Activated CD4-positive, CD25-positive, alpha-beta regulatory T cell treated with anti-CD3 and anti-CD28 coated beads, Interleukin-2, amount 50 U/mL, for 72 hours (primary cell): ENCODE data around the gene CACNG6.
"Not testable (repeated sequence)": the region's sequence is repeated elsewhere in the genome, so short reads cannot be mapped to it uniquely, and the experiment has no call there.

ENCODE experiments used
- DNase-seq: peaks from one replicate; pipeline ENCODE4 v3.0.0; 2021

Gene CACNG6, protein sequence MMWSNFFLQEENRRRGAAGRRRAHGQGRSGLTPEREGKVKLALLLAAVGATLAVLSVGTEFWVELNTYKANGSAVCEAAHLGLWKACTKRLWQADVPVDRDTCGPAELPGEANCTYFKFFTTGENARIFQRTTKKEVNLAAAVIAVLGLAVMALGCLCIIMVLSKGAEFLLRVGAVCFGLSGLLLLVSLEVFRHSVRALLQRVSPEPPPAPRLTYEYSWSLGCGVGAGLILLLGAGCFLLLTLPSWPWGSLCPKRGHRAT

DNA sequence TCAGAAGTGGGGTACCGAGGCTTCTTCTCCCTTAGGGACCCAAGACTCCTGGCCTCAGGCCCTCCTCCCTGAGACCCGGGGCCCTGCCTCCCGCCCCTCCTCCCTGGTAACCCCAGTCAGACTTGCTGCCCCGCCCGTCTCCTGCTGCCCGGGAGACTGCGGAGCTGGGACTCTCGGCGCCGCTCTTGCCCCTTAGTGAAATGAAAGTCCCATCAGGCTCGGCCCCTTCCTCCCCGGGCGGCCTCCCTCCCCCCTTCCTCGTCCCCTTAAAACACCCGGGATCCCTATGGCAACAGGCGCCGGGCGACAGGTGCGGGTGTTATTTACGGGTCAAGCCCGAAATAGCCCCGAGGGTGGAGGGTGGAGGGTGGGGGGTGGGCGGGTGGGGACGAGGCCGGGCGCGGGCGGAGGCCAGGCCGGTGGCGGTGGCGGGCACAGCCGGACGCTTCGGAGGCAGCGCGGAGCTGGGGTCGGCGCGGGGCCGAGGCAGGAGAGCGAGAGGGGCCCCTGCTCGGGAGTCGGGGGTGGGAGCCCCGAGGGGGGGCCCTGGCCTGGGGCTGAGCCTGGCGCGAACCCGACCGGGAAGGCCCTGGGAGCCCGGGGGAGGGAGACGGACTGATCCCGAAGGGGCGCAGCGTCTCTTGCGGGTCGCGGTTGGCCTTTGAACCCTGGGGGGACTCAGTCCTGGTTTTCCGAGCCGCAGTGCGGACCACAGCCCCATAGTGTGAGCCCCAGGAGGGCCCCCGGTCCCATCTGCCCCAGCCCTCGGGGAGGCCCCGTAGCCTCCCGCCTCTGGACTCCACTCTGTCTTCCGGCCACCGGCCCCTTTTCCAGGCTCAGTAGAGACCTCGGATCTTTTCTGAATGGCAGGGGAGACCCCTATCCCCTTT is at the start of gene CACNG6:
Gene CACNG6 (plus strand): TSS at position 414 of the 890 bp plus-strand sequence. CDS start 1,241 bp downstream, outside the sequence.
- DNase-seq, result no peak

DNA sequence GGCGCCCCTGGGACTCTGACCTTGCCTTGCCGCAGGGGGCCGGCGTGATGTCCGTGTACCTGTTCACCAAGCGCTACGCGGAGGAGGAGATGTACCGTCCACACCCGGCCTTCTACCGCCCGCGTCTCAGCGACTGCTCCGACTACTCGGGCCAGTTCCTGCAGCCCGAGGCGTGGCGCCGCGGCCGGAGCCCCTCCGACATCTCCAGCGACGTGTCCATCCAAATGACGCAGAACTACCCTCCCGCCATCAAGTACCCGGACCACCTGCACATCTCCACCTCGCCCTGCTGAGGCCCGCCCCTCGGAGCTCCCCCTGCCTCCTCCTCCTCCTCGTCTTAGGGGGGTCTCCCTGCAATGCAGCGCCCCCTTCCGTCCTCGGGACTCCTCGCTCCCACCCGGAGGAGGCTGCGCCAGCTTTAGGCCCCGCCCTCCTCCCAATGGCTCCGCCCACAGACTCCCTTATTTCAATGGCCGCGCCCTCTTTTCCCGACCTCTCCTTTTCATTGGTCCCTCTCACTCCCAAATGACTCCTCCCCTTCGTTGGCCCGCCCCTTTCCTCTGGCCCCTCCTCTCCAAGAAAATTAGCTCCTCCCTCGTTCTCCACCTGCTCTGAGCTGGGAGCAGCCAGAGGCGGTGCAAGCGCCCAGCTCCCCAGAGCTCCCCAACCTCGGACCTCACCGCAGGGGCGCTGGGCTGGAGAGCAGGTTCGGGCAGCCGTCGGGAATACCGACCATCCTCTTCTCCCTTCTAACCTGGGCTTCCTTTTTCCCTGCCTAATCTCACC is 49.2 kb upstream of the CACNG6 start:
- DNase-seq, result peak; percentile 36

DNA sequence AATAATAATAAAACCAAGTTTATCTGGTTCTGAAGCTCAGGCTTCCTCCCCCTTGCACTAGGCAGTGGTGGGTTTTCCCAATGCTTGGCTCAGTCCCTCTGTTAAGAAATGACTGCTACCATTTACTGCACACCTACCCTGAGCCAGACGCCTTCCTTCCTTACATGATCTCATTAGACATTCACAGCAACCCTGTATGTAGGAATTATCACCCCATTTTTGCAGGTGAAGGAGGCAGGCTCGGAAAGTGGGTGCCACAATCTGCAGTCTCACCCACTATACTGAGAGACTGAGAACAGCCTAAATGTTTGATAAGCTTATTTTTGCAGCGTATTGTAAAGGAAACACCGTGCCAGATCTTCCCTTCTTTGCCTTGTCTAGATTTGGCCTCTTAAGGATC is 47.0 kb upstream of the CACNG6 start:
- no peak for DNase-seq

DNA sequence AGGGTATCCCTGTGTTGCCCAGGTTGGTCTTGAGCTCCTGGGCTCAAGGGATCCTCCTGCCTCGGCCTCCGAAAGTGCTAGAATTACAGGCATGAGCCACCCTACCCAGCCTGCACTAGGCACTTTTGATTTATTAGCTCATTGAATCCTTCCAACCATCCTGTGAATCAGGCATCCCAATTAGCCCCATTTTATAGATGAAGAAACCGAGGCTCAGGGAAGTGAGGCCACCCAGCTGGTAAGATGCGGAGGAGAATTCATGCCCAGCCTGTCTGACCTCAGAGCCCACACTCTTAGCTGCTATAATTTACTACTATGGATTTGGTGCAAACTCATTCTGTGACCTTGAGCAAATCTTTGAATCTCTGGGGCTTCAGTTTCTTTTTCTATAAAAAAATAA is 46.5 kb upstream of the CACNG6 start:
- DNase-seq, result no peak

DNA sequence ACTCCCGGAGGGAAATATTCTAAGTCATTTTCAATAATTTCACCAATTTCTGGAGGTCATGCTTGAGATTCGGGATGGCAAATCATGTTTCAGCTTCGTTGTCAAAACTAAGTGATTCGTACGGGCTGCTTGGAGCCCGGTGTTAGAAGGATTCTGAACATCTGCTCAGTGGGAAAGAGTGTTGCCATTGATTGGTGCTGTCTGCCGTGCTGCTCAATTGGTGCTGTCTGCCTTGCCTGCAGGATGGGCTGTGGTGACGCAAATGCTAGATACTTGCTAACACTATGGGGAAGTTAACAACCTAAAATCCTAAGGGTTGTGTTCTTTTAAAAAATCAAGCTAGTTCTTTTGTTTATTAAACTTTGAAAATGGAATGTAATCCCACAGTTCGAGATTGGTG is 46.0 kb upstream of the CACNG6 start:
- DNase-seq, result no peak

DNA sequence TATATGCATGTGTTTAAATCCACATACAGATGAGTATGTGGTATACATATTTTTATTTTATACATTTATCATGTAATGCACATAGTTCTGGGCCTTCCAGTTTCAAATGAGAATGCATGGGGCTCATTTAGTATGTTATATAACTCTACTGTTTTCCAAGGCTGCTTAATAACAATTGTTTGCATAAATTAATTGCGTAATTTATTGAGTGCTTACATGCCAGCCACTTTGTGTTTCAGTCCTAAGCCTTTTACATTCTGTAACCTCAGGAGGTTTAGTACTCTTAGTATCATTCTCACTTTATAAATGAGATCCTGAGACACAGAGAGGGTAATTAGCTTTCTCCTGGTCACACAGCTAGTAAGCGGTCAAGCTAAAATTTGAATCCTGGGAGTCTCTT is 45.4 kb upstream of the CACNG6 start:
- no peak for DNase-seq

DNA sequence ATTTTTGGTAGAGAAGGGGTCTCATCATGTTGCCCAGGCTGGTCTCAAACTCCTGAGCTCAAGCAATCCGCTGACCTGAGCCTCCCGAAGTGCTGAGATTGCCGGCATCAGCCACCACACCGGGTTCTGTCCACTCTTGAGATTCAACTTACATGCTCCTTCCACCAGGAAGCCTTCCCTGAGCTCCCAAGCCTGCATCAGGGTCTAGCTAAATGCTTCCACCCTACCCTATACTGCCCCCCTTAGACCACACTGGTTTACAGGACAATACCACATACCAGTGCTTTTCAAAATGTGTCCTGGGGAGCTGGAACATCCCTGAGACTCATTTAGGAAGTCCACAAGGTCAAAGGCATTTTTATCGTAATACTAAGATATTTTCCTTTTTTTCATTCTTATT is 43.8 kb upstream of the CACNG6 start:
- no peak for DNase-seq

DNA sequence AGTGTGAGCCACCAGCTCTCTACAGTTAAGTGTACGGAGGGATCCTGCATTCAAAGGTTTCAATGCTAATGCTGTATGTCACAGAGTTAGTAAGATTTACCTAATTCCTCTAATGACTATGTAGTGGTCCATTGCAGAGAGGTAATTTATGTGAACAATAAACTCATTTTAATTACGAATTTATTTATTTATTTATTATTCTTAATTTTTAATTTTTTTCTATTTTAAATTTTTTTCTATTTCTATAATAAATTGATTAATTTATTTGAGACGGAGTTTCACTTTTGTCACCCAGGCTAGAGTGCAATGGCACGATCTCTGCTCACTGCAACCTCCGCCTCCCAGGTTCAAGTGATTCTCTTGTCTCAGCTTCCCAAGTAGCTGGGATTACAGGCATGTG is 42.8 kb upstream of the CACNG6 start:
- DNase-seq, result not testable (repeated sequence)

DNA sequence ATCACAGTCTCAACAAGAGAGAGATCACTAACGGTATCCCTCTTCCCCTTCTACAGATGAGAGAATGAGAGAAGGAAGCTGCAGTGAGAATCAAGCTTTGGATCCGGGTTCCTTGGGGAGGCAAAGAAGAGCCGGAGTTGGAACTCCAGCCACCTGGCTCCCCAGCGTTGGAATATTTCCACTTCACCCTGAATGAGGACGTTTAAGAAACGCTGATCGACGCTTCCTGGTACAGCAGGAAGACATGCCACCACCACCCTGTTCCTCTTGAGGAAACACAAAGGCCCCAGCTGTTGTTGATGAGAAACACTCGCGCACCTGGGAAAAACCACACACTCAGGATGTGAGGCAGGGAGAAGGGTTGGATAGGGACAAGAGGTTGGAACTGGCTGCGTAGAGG is 40.0 kb upstream of the CACNG6 start:
- DNase-seq, result no peak

DNA sequence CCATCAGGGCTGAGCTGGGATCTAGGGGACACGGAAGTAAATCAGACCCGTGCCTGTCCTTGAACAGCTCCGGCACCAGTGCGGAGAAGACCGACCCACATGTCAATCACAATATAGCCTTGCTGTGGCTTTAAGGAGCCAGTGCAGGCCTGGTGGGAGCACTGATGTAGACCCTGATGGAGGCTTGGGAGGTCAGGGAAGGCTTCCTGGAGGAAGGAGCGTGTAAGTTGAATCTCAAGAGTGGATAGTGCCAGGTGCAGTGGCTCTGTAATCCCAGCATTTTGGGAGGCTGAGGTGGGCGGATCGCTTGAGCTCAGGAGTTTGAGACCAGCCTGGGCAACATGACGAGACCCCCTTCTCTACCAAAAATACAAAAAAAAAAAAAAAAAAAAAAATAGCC is 39.5 kb upstream of the CACNG6 start:
- no peak for DNase-seq

DNA sequence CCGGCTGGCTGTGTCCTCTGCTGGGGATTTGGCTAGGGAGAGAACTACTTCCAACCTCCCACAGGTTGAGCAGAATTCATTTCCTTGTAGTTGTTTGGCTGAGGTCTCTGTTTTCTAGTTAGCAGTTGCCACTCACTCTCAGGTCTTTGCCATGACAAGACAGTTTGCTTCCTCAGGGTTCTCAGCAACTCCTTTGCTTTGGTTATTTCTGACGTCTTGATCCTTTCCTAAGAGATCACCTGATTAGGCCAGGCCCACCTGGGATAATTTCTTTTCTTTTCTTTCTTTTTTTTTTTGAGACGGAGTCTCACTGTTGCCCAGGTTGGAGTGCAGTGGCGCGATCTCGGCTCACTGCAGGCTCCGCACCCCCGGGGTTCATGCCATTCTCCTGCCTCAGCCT is 38.1 kb upstream of the CACNG6 start:
- DNase-seq, result no peak

DNA sequence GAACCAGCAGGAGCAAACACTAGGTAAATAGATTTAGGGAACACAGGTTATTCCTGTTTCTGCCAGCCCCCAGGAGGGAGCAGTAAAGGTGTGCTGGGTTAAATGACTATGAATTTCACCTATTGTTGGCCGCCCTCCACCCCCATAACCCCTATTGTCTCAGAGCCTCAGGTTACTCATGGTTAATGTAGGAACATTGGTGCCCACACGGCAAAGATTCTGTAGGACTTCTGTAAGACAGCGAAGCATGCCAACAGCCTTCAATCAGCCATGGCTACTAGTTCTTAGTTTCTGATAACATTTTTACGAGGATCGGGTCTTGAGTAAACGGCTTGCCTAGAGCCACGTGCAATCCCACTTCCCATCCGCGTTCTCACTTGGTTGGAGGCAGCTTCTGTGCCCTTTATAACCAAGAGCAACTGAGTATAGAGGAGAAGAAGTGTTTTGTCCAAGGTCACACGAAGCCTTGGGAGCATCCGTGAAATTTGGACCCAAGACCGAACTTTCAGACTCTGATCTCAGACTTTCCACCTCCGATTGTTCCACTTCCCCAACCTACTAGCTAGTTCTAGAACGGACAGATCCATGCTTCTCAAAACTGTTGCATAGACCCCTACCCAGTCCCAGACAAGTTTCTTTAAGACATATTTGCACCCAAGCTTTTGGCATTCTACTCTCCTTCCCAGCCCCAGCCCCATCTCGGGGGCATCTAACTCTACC is 33.8 kb upstream of the CACNG6 start:
- no peak for DNase-seq

DNA sequence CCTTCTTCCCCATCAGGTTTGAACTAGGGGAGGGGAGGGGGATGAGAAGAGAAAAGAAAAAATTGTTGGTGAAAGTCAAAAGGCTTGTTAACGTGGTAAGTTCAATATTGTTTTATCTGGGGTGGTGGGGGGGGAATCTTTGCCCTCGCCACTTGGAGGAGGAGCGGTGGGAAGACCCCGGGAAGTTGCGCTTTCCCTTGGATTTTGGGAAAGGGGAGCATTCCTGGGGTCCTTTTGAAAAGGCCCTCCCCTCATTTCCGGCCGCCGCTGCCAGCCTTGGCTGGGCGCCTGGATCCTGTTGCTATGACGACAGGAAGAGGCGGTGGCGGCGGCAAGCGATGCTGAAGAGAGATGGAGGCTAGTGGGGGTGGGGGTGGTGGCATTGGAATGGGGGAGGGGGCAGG is 33.3 kb upstream of the CACNG6 start:
- no peak for DNase-seq

DNA sequence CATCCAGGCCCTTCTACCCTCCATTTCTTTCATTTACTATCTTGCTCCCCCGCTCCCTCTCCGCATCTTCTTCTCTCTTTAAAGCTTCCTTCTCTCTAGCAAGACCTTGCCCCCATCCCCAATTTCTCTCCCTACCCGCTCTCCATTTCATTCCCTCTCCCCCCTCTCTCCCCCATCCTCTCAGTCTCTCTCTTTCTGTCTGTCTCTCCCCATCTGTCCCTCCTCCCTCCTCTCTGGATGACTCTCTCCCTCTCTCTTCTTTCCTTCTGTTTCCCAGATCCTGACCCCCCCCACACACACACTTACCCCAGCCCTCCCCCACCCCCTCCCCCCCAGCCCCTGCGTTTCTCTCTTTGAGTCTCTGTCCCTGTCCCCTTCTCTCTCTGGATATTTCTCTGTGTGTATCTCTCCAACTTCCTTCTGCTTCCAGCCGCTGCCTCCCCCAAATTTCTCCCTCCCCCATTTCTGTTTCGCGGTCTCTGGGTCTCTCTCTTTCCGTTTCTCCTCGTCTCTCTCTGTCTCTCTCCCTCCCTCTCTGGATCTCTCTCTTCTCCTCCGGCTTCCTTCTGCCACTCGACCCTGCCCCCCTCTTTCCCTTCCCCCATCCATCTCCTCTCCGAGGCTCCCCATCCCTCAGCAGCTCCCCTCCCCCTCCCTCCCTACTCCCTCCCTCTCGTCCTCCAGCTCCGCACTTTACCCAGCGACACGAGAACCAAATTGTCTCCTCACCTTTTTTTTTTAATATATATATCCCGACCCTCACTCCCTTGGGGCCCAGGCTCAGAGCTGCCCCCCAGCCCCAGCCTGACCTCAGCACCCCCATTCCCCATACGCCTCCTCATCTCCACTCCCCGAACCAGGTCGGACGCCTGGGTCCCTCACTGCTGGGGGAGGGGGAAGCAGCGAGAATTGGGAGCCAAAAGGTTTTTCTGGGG is 32.3 kb upstream of the CACNG6 start:
- DNase-seq, result no peak

DNA sequence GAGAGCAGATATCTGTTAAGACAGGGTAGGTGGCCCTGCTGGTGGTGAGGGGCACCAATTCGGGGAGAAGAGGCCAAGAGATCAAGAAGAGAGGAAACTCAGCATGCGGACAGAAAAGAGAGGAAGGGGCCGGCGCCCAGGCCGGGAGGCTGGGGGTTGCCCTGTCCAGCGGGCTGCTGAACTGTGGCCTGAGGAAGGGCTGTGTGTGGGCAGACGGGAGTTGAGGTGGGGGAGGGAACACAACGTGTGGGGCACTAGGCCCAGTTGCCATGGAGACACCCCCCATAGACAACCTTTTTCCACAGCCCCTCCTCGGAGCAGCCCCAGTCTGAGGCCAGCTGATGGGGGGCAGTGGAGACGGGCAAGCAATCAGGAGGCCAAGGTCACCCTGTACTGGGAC is 31.2 kb upstream of the CACNG6 start:
- no peak for DNase-seq

DNA sequence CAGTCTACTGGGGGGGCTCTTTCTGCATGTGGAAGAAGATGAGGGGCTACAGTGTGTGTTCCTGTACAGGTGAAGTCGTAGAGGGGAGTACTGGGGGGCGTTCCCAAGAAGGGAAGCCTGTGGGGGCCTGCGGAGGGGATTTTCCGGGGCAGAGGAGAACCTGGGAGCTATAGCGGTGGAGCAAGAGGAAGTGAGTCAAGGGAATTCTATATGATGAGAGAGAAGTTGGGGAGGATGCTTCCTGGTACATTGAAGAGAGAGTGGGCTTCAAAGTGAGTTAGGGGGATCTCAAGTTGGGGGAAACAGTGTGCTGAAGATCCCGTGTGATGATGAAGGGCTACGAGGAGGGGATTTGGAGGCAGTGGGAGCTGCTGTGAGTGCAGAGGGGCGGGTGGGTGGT is 30.6 kb upstream of the CACNG6 start:
- no peak for DNase-seq

DNA sequence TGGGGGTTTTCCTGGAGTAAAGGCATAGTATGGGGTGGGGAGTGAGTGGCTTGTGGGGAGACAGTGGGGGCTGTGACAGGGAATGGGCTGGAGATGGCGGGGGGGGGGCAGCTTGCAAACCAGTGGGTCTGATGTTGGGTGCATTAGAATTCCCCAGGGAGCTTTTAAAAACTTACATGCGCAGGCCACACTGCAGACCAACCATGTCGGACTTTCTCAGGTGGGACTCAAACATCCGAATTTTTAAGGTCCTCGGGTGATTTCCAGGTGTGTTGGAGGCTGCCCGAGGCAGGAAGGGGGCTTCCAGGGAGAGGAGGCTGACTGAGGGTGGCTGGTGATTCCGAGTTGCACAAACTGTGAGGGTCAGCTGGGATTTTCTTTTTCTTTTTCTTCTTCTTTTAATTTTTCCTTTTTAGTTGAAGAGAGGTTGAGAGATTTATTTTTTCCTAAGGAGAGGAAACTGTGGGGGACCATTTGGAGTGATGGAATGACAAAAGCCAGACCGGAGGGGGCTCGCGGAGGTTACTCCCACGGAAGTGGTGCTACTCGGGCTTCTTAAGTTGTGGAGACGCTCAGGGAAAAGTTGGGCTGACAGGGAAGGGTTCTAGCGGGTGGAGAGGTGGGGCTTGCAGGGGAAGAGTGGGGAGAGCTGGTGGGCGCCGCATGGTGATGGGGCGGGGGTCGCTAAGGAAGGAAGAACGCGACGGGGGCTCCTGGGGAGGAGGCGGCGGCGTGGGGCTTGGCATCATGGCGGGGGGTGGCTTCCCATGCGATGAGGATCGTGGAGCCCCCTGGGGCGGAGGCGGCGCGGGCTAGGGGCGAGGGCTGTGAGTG is 29.7 kb upstream of the CACNG6 start:
- no peak for DNase-seq

DNA sequence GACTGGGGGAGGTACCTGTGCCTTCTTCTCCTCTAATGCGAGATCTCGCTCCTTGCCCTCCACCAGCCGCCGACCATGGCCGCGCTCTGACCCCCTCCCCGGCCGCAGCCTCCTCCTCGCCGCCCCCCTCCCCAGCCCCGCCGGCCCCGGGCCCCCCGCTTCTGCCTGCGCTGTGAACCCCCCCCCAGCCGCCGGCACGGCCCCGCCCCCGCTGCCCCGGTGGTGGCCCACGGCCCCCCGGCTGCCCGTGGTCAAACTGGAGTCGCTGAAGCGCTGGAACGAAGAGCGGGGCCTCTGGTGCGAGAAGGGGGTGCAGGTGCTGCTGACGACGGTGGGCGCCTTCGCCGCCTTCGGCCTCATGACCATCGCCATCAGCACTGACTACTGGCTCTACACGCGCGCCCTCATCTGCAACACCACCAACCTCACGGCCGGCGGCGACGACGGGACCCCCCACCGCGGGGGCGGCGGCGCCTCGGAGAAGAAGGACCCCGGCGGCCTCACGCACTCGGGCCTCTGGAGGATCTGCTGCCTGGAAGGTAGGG is 28.5 kb upstream of the CACNG6 start, which contains the start of gene CACNG8:
Gene CACNG8 (plus strand): TSS at position 51 of the 545 bp plus-strand sequence.
- no peak for DNase-seq

DNA sequence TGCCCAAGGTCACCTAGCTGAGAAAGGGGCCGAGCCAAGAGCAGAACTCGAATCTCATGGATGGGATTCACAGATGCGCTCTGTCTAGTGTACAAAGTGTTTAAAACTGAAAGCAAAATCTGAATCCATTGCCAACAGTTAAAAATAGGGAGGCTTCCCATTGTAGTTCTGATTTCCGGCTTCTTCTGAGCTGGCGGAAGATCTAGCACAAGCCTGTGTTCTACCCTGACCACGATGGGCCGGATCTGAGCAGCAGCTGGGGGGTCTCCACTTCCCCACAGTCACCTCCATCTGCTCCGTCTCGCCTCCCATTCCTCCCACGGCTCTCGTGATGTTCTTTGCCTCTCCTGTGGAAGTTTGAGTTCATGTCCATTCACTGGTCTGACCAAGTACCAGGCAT is 26.3 kb upstream of the CACNG6 start:
- DNase-seq, result no peak

DNA sequence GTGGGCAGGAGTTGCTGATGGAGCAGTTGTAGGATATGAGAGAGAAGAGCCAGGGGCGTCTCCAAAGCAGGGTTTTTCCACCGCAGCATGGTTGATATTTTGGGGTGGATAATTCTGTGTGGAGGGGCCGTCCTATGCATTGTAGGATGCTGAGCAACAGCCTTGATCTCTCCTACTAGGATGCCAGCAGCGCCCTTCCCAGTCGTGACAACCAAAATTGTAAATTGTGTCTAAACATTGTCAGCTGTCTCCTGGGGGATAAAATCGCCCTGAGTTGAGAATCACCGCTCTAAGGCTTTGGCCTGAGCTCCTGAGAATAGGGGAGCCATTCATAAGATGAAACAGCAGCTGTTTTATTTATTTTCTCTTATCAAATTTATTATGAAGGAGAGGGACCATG is 24.5 kb upstream of the CACNG6 start:
- no peak for DNase-seq
